Testis (tissue), 3 donors: ENCODE measurements around the gene LRRC47. TPM values are rescaled to one million over a fixed set of nuclear protein-coding genes. Genes with fewer than 3 reads are reported as not detected.

ENCODE experiments used
- DNase-seq: peaks from one replicate; pipeline ENCODE4 v3.0.0-alpha.2; 2019
- H3K27ac ChIP-seq, 2 donors: fragments of 200-600 bp; sonication (generic); one replicate each; pipeline ENCODE4 v1.5.1; 2019
- H3K27me3 ChIP-seq: fragments of 200-600 bp; sonication (generic); one replicate; pipeline ENCODE4 v1.5.1; 2019
- H3K36me3 ChIP-seq: fragments of 200-600 bp; sonication (generic); one replicate; pipeline ENCODE4 v1.5.1; 2017; ENCODE audit warnings: low read depth; ENCODE audit errors: missing control alignments
- H3K4me1 ChIP-seq: fragments of 200-600 bp; sonication (generic); one replicate; pipeline ENCODE4 v1.5.1; 2019
- H3K4me3 ChIP-seq, 2 donors: fragments of 200-600 bp; sonication (generic); one replicate each; pipeline ENCODE4 v1.5.1; 2017 to 2019
- H3K9me3 ChIP-seq: fragments of 200-600 bp; sonication (generic); one replicate; pipeline ENCODE4 v1.5.1; 2017
- CTCF ChIP-seq, 3 experiments: fragments of 450-650 bp in 2 of 3; fragments of 200-600 bp in 1 of 3; sonication (generic) in 1 of 3; IDR thresholded peaks; one replicate each; pipeline ENCODE4 v1.5.1; 2016 to 2019; ENCODE audit warnings: antibody characterized with exemption in 3 of 3, mild to moderate bottlenecking in 2 of 3, moderate library complexity in 1 of 3
- POLR2A ChIP-seq: fragments of 450-650 bp; IDR thresholded peaks from one replicate; pipeline ENCODE4 v1.6.1; 2017; ENCODE audit warnings: antibody characterized with exemption, mild to moderate bottlenecking, moderate library complexity
- WGBS, 2 donors: methylation state at CpG; one replicate each; pipeline ENCODE4 v1.1.5; 2018; 5-methylcytosine and 5-hydroxymethylcytosine counted together
- intact Hi-C: fragments of 100-400 bp; cut with DNase I; formaldehyde crosslinking; loops from one replicate; pipeline ENCODE4 v1.15.1; 2023; ENCODE audit warnings: low total_unique reads
- polyA plus RNA-seq: library from polyadenylated mRNA; stranded (reverse); fragments of 350-450 nt; fragmentation: Illumina TruSeq; extraction: RNeasy Lipid Tissue Mini Kit (QIAGEN cat#74804); gene quantifications from one replicate; pipeline ENCODE4 v1.2.3, GENCODE V29; 2014; ENCODE audit warnings: low read depth, low replicate concordance; ENCODE audit not compliant: insufficient read depth
- total RNA-seq, 2 donors: library from RNA; depleted of rRNA; stranded (reverse); fragments of >200 nt; gene quantifications; one replicate each; pipeline ENCODE4 v1.2.3, GENCODE V29; 2016

The LRRC47 gene
- total and polyA plus RNA-seq, 3 donors from 2014 or later, result 27.6 to 46.6 (median 45.9) TPM

GRCh38 chr1:3747903-3748302, 48.4 kb downstream of the LRRC47 start:
- H3K27me3 ChIP-seq, result no peaks in the 10 kb centered on the region
- H3K36me3 ChIP-seq, result no peaks in the 10 kb centered on the region
- no peak for DNase-seq
- WGBS, 2 donors, result 56 to 66% methylated on average over 10 to 13 of the region's 13 CpGs
- H3K4me1 ChIP-seq, result peaks cover 21% of the 10 kb centered on the region
- no peak overlapping the region for H3K4me3 ChIP-seq
- TF ChIP-seq CTCF (IDR thresholded peaks at IDR 0.05) (no peak), POLR2A (no peak)
- intact Hi-C loops, result no loop called here
- H3K9me3 ChIP-seq, result no peaks in the 10 kb centered on the region
- no peak overlapping the region for H3K27ac ChIP-seq

GRCh38 chr1:3747522-3747848, 48.8 kb downstream of the LRRC47 start:
- no peaks in the 10 kb centered on the region for H3K27me3 ChIP-seq
- no peak for TF ChIP-seq POLR2A
- TF ChIP-seq CTCF (IDR thresholded peaks at IDR 0.05), result no peak
- 32% methylated on average over 6 of the region's 6 CpGs for WGBS, 2 donors
- H3K36me3 ChIP-seq, result no peaks in the 10 kb centered on the region
- H3K27ac ChIP-seq, result peak overlapping the region in 1 of 2 donors; percentile 28
- no peaks in the 10 kb centered on the region for H3K9me3 ChIP-seq
- H3K4me1 ChIP-seq, result peaks cover 21% of the 10 kb centered on the region
- H3K4me3 ChIP-seq, result peak overlapping the region; percentile 66 to 77
- DNase-seq, result no peak
- intact Hi-C loops, result no loop called here

GRCh38 chr1:3746830-3747521, 49.3 kb downstream of the LRRC47 start:
- peaks cover 22% of the 10 kb centered on the region for H3K4me1 ChIP-seq
- no peaks in the 10 kb centered on the region for H3K9me3 ChIP-seq
- no peak for TF ChIP-seq POLR2A
- TF ChIP-seq CTCF (IDR thresholded peaks at IDR 0.05), result no peak
- intact Hi-C loops, result no loop called here
- 0 to 2% methylated on average over 14 to 71 of the region's 73 CpGs for WGBS, 2 donors
- DNase-seq, result peak; percentile 95
- peak overlapping the region; percentile 66 to 77 for H3K4me3 ChIP-seq
- H3K36me3 ChIP-seq, result no peaks in the 10 kb centered on the region
- no peaks in the 10 kb centered on the region for H3K27me3 ChIP-seq
- H3K27ac ChIP-seq, result peak overlapping the region; percentile 28 to 42

- Histone ChIP-seq H3K27me3 (no peaks in the 10 kb centered on the region), H3K36me3 (no peaks in the 10 kb centered on the region), H3K4me1 (peaks cover 28% of the 10 kb centered on the region), H3K27ac (peak overlapping the region; percentile 28 to 42), H3K9me3 (no peaks in the 10 kb centered on the region), H3K4me3 (peak overlapping the region; percentile 66 to 77)
- WGBS, 2 donors, result 18 to 47% methylated on average over 6 to 35 of the region's 35 CpGs
- TF ChIP-seq POLR2A, result no peak
- TF ChIP-seq CTCF (IDR thresholded peaks at IDR 0.05), result no peak
- intact Hi-C loops, result no loop called here
- peak; percentile 35 for DNase-seq
Observed at GRCh38 chr1:3746389-3746829, 49.9 kb downstream of the LRRC47 start.
